Upper lobe of left lung (tissue), 6 donors: Measurements from ENCODE around the gene OR5A1. TPM values are rescaled to one million over a fixed set of nuclear protein-coding genes. Genes with fewer than 3 reads are reported as not detected.
"Not testable (repeated sequence)": the region's sequence is repeated elsewhere in the genome, so short reads cannot be mapped to it uniquely, and the experiment has no call there.

Source experiments
- ATAC-seq, 2 donors: fragments of 200-7000 bp; cut with Tn5 transposase; one replicate each; pipeline ENCODE4 v1.9.1; 2022; ENCODE audit warnings: mild to moderate bottlenecking in 2 of 2, moderate library complexity in 2 of 2; ENCODE audit not compliant: low FRiP score in 2 of 2
- DNase-seq, 2 donors: peaks; one replicate each; pipeline ENCODE4 v3.0.0-alpha.2; 2019 to 2020
- H3K27ac ChIP-seq, 4 donors: fragments of 200-600 bp; sonication (generic); one replicate each; pipeline ENCODE4 v1.5.1; 2016 to 2019
- H3K27me3 ChIP-seq, 4 donors: fragments of 200-600 bp; sonication (generic); one replicate each; pipeline ENCODE4 v1.5.1; 2017 to 2019
- H3K36me3 ChIP-seq, 4 donors: fragments of 200-600 bp; sonication (generic); one replicate each; pipeline ENCODE4 v1.5.1; 2016 to 2019
- H3K4me1 ChIP-seq, 4 donors: fragments of 200-600 bp; sonication (generic); one replicate each; pipeline ENCODE4 v1.5.1; 2018 to 2019
- H3K4me3 ChIP-seq, 4 donors: fragments of 200-600 bp; sonication (generic); one replicate each; pipeline ENCODE4 v1.5.1; 2017 to 2019; ENCODE audit warnings: mild to moderate bottlenecking in 2 of 4, moderate library complexity in 1 of 4
- H3K9me3 ChIP-seq, 4 donors: fragments of 200-600 bp; sonication (generic); one replicate each; pipeline ENCODE4 v1.5.1; 2018 to 2019
- CTCF ChIP-seq, 6 experiments: fragments of 450-650 bp in 4 of 6; fragments of 200-600 bp in 2 of 6; sonication (generic) in 2 of 6; IDR thresholded peaks; one replicate each; pipeline ENCODE4 v1.5.1; 2016 to 2019; ENCODE audit warnings: antibody characterized with exemption in 6 of 6
- EP300 ChIP-seq, 4 donors: sonication (generic); formaldehyde crosslinking; IDR thresholded peaks; one replicate each; pipeline ENCODE4 v1.5.1; 2017; ENCODE audit warnings: antibody characterized with exemption in 4 of 4, control low read depth in 2 of 4
- POLR2A ChIP-seq, 4 donors: fragments of 450-650 bp; IDR thresholded peaks; one replicate each; pipeline ENCODE4 v1.5.1; 2016 to 2017; ENCODE audit warnings: antibody characterized with exemption in 4 of 4, mild to moderate bottlenecking in 2 of 4
- POLR2AphosphoS5 ChIP-seq, 2 donors: sonication (generic); formaldehyde crosslinking; IDR thresholded peaks; one replicate each; pipeline ENCODE4 v1.5.1; 2017; ENCODE audit warnings: antibody characterized with exemption in 2 of 2
- WGBS, 2 donors: methylation state at CpG; one replicate each; pipeline ENCODE4 v1.1.5; 2017 to 2018; 5-methylcytosine and 5-hydroxymethylcytosine counted together
- total RNA-seq, 6 donors: library from RNA; depleted of rRNA in 4 of 6; stranded (reverse); fragments of >200 nt in 4 of 6; gene quantifications; one replicate each; pipeline versions ENCODE4 v1.1.0 to v1.2.1, GENCODE V29; 2016 to 2021
- donor health status: DM: no; HTN: no; CAD: no; lungs with moderate emphysema.
- donor health status: DM: no; HTN: yes; CAD: no; lungs with severe emphysema.

OR5A1 gene
- total RNA-seq, 6 donors from 2014 or later, result not detected

GRCh38 chr11:59437770-59438169 lies 1.5 kb downstream of the OR5A1 start:
- DNase-seq (no peak), ATAC-seq (no peak)
- TF ChIP-seq EP300 (IDR thresholded peaks at IDR 0.05), result no peak
- TF ChIP-seq POLR2A (IDR thresholded peaks at IDR 0.05), result no peak
- TF ChIP-seq POLR2AphosphoS5 (IDR thresholded peaks at IDR 0.05), result no peak
- TF ChIP-seq CTCF (IDR thresholded peaks at IDR 0.05), result no peak
- H3K27ac ChIP-seq, result no peak overlapping the region
- H3K4me1 ChIP-seq, result no peaks in the 10 kb centered on the region
- H3K4me3 ChIP-seq, result no peak overlapping the region
- 86% methylated on average over 7 of the region's 7 CpGs for WGBS, 2 donors
- no peaks in the 10 kb centered on the region for H3K36me3 ChIP-seq
- H3K27me3 ChIP-seq, result no peaks in the 10 kb centered on the region
- no peaks in the 10 kb centered on the region for H3K9me3 ChIP-seq

GRCh38 chr11:59445624-59446023 lies 9.4 kb downstream of the OR5A1 start:
- not testable (repeated sequence) for H3K4me1 ChIP-seq, ATAC-seq, H3K4me3 ChIP-seq, DNase-seq, H3K9me3 ChIP-seq, H3K27ac ChIP-seq, H3K27me3 ChIP-seq, H3K36me3 ChIP-seq
- WGBS, 2 donors, result 93 to 100% methylated on average over 1 of the region's 1 CpG

- Histone ChIP-seq H3K27ac (no peak overlapping the region), H3K27me3 (no peaks in the 10 kb centered on the region), H3K4me3 (no peak overlapping the region), H3K9me3 (no peaks in the 10 kb centered on the region), H3K36me3 (no peaks in the 10 kb centered on the region), H3K4me1 (no peaks in the 10 kb centered on the region)
- no peak for ATAC-seq
- 77 to 91% methylated on average over 2 of the region's 2 CpGs for WGBS, 2 donors
- no peak for TF ChIP-seq CTCF (IDR thresholded peaks at IDR 0.05)
- TF ChIP-seq POLR2AphosphoS5 (IDR thresholded peaks at IDR 0.05), result no peak
- no peak for TF ChIP-seq EP300 (IDR thresholded peaks at IDR 0.05)
- no peak for TF ChIP-seq POLR2A (IDR thresholded peaks at IDR 0.05)
- DNase-seq, result no peak
Measured at GRCh38 chr11:59448484-59448883, 12.2 kb downstream of the OR5A1 start.

- Histone ChIP-seq H3K4me1 (no peaks in the 10 kb centered on the region), H3K36me3 (no peaks in the 10 kb centered on the region), H3K9me3 (no peaks in the 10 kb centered on the region), H3K27ac (no peak within 1 kb of the TSS), H3K4me3 (no peak within 1 kb of the TSS), H3K27me3 (no peaks in the 10 kb centered on the region)
- WGBS, 2 donors, result 88 to 97% methylated on average over 2 of the region's 2 CpGs
- ATAC-seq, result no peak
- TF ChIP-seq POLR2AphosphoS5 (IDR thresholded peaks at IDR 0.05) (no peak), CTCF (IDR thresholded peaks at IDR 0.05) (no peak), POLR2A (IDR thresholded peaks at IDR 0.05) (no peak), EP300 (IDR thresholded peaks at IDR 0.05) (no peak)
- DNase-seq, result no peak
Measured at GRCh38 chr11:59456661-59457060, 20.4 kb downstream of the OR5A1 start, which contains the start of gene OR4D6. TSS of gene OR4D6 (plus strand) at chr11:59456961. CDS start at chr11:59456961, 0 bp downstream.

GRCh38 chr11:59459916-59460315 lies 23.6 kb downstream of the OR5A1 start:
- DNase-seq (no peak), ATAC-seq (no peak)
- no peak for TF ChIP-seq POLR2A (IDR thresholded peaks at IDR 0.05)
- no peak for TF ChIP-seq POLR2AphosphoS5 (IDR thresholded peaks at IDR 0.05)
- TF ChIP-seq CTCF (IDR thresholded peaks at IDR 0.05), result no peak
- no peak for TF ChIP-seq EP300 (IDR thresholded peaks at IDR 0.05)
- Histone ChIP-seq H3K4me3 (no peak overlapping the region), H3K4me1 (no peaks in the 10 kb centered on the region), H3K36me3 (no peaks in the 10 kb centered on the region), H3K27ac (no peak overlapping the region), H3K27me3 (no peaks in the 10 kb centered on the region), H3K9me3 (no peaks in the 10 kb centered on the region)
- 92 to 94% methylated on average over 3 of the region's 3 CpGs for WGBS, 2 donors
